Left lung (tissue), 10 donors: ENCODE measurements around the gene RBM33. TPM values are rescaled to one million over a fixed set of nuclear protein-coding genes. Genes with fewer than 3 reads are reported as not detected.

Experiments used
- ATAC-seq: fragments of 200-7000 bp; cut with Tn5 transposase; one replicate; pipeline ENCODE4 v1.9.1; 2020; ENCODE audit warnings: moderate library complexity
- DNase-seq, 4 donors: peaks; one replicate each; pipeline ENCODE4 v3.0.0-alpha.2; 2013 to 2020
- H3K27ac ChIP-seq, 2 donors: fragments of 200-600 bp; sonication (generic) in 1 of 2; one replicate each; pipeline versions ENCODE4 v1.5.0 to v1.8.0; 2020 to 2021
- H3K27me3 ChIP-seq, 2 donors: fragments of 200-600 bp; sonication (generic) in 1 of 2; one replicate each; pipeline versions ENCODE4 v1.5.0 to v1.8.0; 2020 to 2021
- H3K36me3 ChIP-seq, 2 donors: fragments of 200-600 bp; sonication (generic) in 1 of 2; one replicate each; pipeline versions ENCODE4 v1.5.0 to v1.8.0; 2020 to 2021
- H3K4me1 ChIP-seq, 2 donors: fragments of 200-600 bp; one replicate each; pipeline ENCODE4 v1.8.0; 2021
- H3K4me3 ChIP-seq, 2 donors: fragments of 200-600 bp; sonication (generic) in 1 of 2; one replicate each; pipeline versions ENCODE4 v1.5.0 to v1.8.0; 2020 to 2021; ENCODE audit warnings: mild to moderate bottlenecking in 1 of 2
- H3K9me3 ChIP-seq, 2 donors: fragments of 200-600 bp; sonication (generic) in 1 of 2; one replicate each; pipeline versions ENCODE4 v1.5.0 to v1.8.0; 2020 to 2021
- intact Hi-C, 2 donors: fragments of 100-400 bp; cut with DNase I; formaldehyde crosslinking; loops; one replicate each; pipeline versions ENCODE4 v1.11.2 to v1.14.2; 2022
- polyA plus RNA-seq, 6 donors: library from polyadenylated mRNA; unstranded; fragments of 120-200 nt; gene quantifications; one replicate each; pipeline ENCODE4 v1.2.1, GENCODE V29; 2013; ENCODE audit not compliant: insufficient read length in 6 of 6
- total RNA-seq, 2 donors: library from RNA; stranded (reverse); fragmentation: NEBNext Ultra II Directional; extraction: Animal tissue kit (Norgen Biotek cat#: 25700); gene quantifications; one replicate each; pipeline ENCODE4 v1.2.1, GENCODE V29; 2021
- TF ChIP-seq, protein P1 (sequence below), 2 donors: fragments of 200-600 bp; sonication (generic) in 1 of 2; IDR thresholded peaks; one replicate each; pipeline versions ENCODE4 v1.5.0 to v1.8.0; 2021; ENCODE audit warnings: antibody characterized with exemption in 2 of 2
- donor health status: DM: no; HTN: yes; CAD: no.
- donor health status: DM: no; HTN: no; CAD: no.

The RBM33 gene
- total and polyA plus RNA-seq, 8 donors: 35.2 to 56.4 (median 45.0) TPM

DNA sequence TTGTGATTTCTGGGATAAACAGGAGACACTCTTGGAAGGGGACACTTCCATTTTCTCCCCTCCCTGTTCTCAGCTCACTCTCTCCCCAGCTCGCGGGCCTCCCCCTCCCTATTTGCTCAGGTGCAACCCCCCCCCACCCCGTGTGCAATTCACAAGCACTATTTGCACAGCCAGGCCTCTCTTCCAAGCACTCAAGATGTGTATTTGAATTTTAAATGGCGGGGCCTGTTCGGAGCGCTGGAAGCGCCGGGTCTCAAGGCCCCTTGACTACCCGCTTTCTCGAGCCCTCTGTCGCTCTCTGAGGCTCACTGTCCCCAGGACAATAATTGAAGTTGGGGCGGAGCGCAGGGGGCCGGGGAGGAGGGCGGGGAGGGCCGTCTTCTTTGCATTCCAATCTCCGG is 160.0 kb downstream of the RBM33 start:
- peaks cover 74 to 100% of the 10 kb centered on the region in 2 donors for H3K27me3 ChIP-seq
- peaks cover 23 to 67% of the 10 kb centered on the region in 2 donors for H3K4me1 ChIP-seq
- ATAC-seq: peak; percentile 14

DNA sequence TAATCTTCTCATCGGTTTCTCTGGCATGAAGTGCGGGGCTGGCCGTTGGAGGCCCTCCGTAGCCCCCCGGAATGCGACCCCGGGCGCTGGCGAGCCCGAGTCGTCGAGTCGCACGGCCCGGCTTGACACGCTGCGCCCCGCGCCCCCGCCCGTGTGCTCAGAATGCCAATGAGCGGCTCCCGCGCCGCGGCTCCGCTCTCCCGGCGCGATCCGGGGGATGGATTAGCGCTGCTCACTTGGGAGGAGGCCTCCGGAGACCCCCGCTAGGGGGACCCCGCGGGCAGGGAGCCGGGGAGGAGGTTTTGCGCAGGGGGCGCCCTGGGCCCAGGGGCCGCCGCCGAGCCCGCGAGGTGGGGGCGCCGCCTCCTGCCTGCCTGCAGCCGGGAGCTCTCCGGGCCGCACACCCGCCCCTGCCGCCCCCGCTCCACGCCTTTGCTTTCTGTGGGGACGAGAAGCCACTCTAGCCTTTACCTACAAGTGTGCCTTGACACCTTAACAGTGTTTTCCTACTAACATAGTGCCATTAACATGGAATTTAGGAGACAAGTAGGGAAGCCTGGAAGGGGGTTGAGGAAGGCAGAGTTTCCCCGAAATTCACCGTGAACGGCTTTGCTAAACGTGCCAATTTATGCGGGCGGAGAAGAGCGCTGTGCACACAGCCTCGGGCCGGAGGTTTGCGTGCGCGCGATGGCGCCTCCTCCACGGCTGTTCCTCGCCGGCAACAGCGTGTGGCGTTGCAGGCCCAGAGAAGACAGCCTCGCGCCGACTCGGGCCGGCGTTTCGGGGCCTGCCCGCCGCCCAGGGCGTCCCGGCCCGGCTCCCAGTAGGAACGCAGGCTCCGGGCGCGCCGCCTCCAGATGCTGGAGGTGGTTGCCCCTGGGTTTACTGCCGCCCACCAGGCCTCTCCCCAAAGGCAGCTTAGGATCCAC is 160.7 kb downstream of the RBM33 start:
- peaks cover 81 to 100% of the 10 kb centered on the region in 2 donors for H3K27me3 ChIP-seq
- no peaks in the 10 kb centered on the region for H3K9me3 ChIP-seq
- DNase-seq: peak; percentile 51 to 84 (median 72)
- H3K27ac ChIP-seq: peak overlapping the region; percentile 61 to 62
- ATAC-seq: peak; percentile 52
- peaks cover 23 to 74% of the 10 kb centered on the region in 2 donors for H3K4me1 ChIP-seq
- intact Hi-C loops: loop anchor here in 1 of 2 donors (10.0 kb wide), 1 partner anchor 670 kb away; no protein-coding TSS in a partner anchor
- TF ChIP-seq, protein P1, sequence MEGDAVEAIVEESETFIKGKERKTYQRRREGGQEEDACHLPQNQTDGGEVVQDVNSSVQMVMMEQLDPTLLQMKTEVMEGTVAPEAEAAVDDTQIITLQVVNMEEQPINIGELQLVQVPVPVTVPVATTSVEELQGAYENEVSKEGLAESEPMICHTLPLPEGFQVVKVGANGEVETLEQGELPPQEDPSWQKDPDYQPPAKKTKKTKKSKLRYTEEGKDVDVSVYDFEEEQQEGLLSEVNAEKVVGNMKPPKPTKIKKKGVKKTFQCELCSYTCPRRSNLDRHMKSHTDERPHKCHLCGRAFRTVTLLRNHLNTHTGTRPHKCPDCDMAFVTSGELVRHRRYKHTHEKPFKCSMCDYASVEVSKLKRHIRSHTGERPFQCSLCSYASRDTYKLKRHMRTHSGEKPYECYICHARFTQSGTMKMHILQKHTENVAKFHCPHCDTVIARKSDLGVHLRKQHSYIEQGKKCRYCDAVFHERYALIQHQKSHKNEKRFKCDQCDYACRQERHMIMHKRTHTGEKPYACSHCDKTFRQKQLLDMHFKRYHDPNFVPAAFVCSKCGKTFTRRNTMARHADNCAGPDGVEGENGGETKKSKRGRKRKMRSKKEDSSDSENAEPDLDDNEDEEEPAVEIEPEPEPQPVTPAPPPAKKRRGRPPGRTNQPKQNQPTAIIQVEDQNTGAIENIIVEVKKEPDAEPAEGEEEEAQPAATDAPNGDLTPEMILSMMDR (IDR thresholded peaks at IDR 0.05): peak in 1 of 2 donors; percentile 45
- H3K36me3 ChIP-seq: no peaks in the 10 kb centered on the region
- H3K4me3 ChIP-seq: peak overlapping the region; percentile 16 to 18

More for the DNA sequence above, 160.0 kb downstream of the RBM33 start:
- DNase-seq: peak in 3 of 4 donors; percentile 19 to 66 (median 43)
- Histone ChIP-seq H3K36me3 (no peaks in the 10 kb centered on the region), H3K9me3 (no peaks in the 10 kb centered on the region), H3K4me3 (peak overlapping the region in 1 of 2 donors; percentile 31), H3K27ac (peak overlapping the region; percentile 61 to 62)
- TF ChIP-seq, protein P1 (IDR thresholded peaks at IDR 0.05): no peak
- intact Hi-C loops: loop anchor here in 1 of 2 donors (10.0 kb wide), 1 partner anchor 670 kb away; no protein-coding TSS in a partner anchor

DNA sequence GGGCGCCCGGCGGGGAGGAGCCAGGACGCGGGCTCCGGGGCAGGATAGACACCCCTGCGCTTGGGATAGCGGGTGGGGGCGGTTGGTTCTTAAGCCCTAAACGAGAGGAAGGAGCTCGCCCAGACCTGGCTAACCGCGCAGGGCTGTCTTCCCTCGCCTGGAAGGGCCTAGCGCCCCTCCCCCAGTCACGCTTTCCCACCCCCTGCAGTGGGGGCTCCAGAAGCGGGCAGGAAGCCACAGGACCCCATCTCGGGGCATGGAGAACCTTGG is 161.3 kb downstream of the RBM33 start:
- no peaks in the 10 kb centered on the region for H3K9me3 ChIP-seq
- peak overlapping the region; percentile 61 to 62 for H3K27ac ChIP-seq

DNA sequence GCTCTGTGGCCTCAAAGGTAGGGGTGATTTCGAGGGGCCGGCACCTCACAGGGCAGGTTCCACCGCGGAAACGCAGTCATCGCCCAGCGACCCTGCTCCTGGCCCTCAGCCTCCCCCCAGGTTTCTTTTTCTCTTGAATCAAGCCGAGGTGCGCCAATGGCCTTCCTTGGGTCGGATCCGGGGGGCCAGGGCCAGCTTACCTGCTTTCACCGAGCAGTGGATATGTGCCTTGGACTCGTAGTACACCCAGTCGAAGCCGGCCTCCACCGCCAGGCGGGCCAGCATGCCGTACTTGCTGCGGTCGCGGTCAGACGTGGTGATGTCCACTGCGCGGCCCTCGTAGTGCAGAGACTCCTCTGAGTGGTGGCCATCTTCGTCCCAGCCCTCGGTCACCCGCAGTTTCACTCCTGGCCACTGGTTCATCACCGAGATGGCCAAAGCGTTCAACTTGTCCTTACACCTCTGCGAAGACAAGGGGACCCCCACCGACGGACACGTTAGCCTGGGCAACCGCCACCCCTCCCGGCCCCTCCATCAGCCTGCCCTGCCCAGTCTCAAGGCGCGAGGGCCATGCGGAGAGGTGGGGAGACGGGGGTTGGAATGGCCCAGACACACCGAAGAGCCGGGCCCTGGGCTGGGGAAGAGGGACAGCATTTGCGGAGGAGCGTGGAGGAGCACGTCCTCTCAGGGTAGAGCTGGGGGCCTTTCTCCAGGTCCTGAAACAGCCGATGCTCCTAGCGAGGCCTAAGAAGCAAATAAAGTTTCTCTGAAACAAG is 161.8 kb downstream of the RBM33 start:
- DNase-seq (peak in 1 of 4 donors; percentile 78), ATAC-seq (no peak)
- H3K4me3 ChIP-seq: peak overlapping the region in 1 of 2 donors; percentile 16
- no peaks in the 10 kb centered on the region for H3K36me3 ChIP-seq
- TF ChIP-seq, protein P1 (IDR thresholded peaks at IDR 0.05): no peak
- no peaks in the 10 kb centered on the region for H3K9me3 ChIP-seq
- H3K4me1 ChIP-seq: peaks cover 23 to 78% of the 10 kb centered on the region in 2 donors
- H3K27ac ChIP-seq: peak overlapping the region in 1 of 2 donors; percentile 61
- H3K27me3 ChIP-seq: peaks cover 91 to 100% of the 10 kb centered on the region in 2 donors
- intact Hi-C loops: loop anchor here in 1 of 2 donors (10.0 kb wide), 1 partner anchor 669 kb away; no protein-coding TSS in a partner anchor

More for the DNA sequence above, 161.3 kb downstream of the RBM33 start:
- ATAC-seq (no peak), DNase-seq (no peak)
- TF ChIP-seq, protein P1 (IDR thresholded peaks at IDR 0.05): no peak
- Histone ChIP-seq H3K36me3 (no peaks in the 10 kb centered on the region), H3K4me3 (peak overlapping the region; percentile 16 to 18), H3K4me1 (peaks cover 23 to 78% of the 10 kb centered on the region in 2 donors), H3K27me3 (peaks cover 87 to 100% of the 10 kb centered on the region in 2 donors)
- intact Hi-C loops: loop anchor here in 1 of 2 donors (10.0 kb wide), 1 partner anchor 669 kb away; no protein-coding TSS in a partner anchor
